Testis (tissue), 2 donors: ENCODE results near the gene IDI2.
"Not testable (repeated sequence)": the region's sequence is repeated elsewhere in the genome, so short reads cannot be mapped to it uniquely, and the experiment has no call there.

Experiments
- POLR2A ChIP-seq: fragments of 450-650 bp; IDR thresholded peaks from one replicate; pipeline ENCODE4 v1.6.1; 2017; ENCODE audit warnings: antibody characterized with exemption, mild to moderate bottlenecking, moderate library complexity
- TF ChIP-seq, protein P1 (sequence below), 3 experiments: fragments of 450-650 bp in 2 of 3; fragments of 200-600 bp in 1 of 3; sonication (generic) in 1 of 3; IDR thresholded peaks; one replicate each; pipeline ENCODE4 v1.5.1; 2016 to 2019; ENCODE audit warnings: antibody characterized with exemption in 3 of 3, mild to moderate bottlenecking in 2 of 3, moderate library complexity in 1 of 3

DNA sequence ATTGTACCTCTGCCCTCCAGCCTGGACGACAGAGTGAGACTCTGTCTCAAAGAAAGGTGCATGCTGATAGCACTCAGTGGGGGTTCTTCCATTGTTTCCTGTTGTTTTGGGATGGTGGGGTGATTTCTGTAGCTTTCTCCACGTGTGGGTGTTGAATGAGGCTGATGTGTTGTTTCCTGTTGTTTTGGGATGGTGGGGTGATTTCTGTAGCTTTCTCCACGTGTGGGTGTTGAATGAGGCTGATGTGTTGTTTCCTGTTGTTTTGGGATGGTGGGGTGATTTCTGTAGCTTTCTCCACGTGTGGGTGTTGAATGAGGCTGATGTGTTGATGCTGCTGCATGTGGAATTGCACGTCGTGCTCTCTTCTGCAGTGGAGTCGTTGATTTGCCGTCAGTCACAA lies 15.7 kb downstream of the IDI2 start:
- TF ChIP-seq, protein P1, sequence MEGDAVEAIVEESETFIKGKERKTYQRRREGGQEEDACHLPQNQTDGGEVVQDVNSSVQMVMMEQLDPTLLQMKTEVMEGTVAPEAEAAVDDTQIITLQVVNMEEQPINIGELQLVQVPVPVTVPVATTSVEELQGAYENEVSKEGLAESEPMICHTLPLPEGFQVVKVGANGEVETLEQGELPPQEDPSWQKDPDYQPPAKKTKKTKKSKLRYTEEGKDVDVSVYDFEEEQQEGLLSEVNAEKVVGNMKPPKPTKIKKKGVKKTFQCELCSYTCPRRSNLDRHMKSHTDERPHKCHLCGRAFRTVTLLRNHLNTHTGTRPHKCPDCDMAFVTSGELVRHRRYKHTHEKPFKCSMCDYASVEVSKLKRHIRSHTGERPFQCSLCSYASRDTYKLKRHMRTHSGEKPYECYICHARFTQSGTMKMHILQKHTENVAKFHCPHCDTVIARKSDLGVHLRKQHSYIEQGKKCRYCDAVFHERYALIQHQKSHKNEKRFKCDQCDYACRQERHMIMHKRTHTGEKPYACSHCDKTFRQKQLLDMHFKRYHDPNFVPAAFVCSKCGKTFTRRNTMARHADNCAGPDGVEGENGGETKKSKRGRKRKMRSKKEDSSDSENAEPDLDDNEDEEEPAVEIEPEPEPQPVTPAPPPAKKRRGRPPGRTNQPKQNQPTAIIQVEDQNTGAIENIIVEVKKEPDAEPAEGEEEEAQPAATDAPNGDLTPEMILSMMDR (IDR thresholded peaks at IDR 0.05), result not testable (repeated sequence)
- TF ChIP-seq POLR2A, result not testable (repeated sequence)
